ENCODE results near the gene HTR3D.

GRCh38 chr3:184015381-184016019 is 16.0 kb upstream of the HTR3D start:
- TF ChIP-seq EP300 (IDR thresholded peaks at IDR 0.05; ENCODE audit: low read depth in 2 of 2, low read length in 2 of 2): no peak
- TF ChIP-seq EP300 (CRISPR knock-in tag; IDR thresholded peaks at IDR 0.05; ENCODE audit: borderline replicate concordance): no peak
- TF ChIP-seq ATRX (CRISPR knock-in tag; IDR thresholded peaks at IDR 0.05; ENCODE audit: borderline replicate concordance): no peak
- no peak for TF ChIP-seq TBL1XR1 (IDR thresholded peaks at IDR 0.05; ENCODE audit: borderline replicate concordance, low read length, partially characterized antibody)

Measured in HepG2 (cell line).